ENCODE data around the gene SUPT5H. TPM values are rescaled to one million over a fixed set of nuclear protein-coding genes. Genes with fewer than 3 reads are reported as not detected.
"Not testable (repeated sequence)": the region's sequence is repeated elsewhere in the genome, so short reads cannot be mapped to it uniquely, and the experiment has no call there.

Gene SUPT5H
- total RNA-seq, 1 donor from 2014 or later = 126 TPM

DNA sequence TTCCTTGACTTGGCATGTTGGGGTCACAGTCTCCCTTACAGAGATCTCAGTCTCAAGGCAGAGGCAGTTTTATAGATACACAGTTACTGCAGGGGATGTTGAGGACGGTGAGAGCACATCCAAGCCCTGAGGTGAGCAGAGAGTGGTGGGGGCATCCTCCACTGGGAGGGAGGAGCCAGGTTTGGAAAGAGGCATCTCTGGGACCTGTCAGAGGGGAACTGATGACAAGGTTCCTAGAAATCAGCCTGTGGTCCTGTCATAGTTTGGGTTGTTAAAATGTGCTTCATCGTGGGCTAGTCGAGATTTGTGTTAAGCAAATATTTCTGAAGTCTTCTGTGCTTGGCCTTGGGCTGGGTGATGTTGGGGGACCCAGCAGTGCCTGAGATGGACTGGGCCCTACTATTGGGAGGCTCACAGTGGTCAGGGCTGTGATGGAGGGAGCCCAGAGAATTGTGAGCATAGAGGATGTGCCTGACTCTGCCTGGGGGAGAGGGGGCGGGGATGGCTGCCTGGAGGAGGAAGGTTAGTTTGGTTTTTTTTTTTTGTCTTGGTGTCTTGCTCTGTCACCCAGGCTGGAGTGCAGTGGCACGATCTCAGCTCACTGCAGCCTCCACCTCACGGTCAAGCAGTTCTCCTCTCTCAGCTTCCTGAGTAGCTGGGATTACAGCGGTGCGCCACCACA is 3.9 kb downstream of the SUPT5H start:
- H3K4me3 ChIP-seq (ENCODE audit: low read depth, low read length) = no peak overlapping the region
- DNase-seq (ENCODE audit: low read depth) = no peak

DNA sequence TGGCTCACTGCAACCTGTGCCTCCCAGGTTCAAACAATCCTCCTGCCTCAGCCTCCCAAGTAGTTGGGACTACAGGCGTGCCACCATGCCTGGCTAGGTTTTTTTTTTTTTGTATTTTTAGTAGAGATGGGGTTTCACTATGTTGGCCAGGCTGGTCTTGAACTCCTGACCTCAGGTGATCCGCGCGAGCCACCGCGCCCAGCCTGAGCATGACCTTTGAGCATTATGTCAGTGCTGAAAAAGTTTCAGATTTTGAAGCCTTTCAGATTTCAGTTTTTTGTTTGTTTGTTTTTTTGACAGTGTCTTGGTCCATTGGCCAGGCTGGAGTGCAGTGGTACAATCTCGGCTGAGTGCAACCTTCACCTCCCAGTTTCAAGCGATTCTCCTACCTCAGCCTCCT is 5.9 kb downstream of the SUPT5H start:
- H3K4me3 ChIP-seq (ENCODE audit: low read depth, low read length); DNase-seq (ENCODE audit: low read depth): not testable (repeated sequence)

More for the DNA sequence above, 3.9 kb downstream of the SUPT5H start:
- TF ChIP-seq, protein P1, sequence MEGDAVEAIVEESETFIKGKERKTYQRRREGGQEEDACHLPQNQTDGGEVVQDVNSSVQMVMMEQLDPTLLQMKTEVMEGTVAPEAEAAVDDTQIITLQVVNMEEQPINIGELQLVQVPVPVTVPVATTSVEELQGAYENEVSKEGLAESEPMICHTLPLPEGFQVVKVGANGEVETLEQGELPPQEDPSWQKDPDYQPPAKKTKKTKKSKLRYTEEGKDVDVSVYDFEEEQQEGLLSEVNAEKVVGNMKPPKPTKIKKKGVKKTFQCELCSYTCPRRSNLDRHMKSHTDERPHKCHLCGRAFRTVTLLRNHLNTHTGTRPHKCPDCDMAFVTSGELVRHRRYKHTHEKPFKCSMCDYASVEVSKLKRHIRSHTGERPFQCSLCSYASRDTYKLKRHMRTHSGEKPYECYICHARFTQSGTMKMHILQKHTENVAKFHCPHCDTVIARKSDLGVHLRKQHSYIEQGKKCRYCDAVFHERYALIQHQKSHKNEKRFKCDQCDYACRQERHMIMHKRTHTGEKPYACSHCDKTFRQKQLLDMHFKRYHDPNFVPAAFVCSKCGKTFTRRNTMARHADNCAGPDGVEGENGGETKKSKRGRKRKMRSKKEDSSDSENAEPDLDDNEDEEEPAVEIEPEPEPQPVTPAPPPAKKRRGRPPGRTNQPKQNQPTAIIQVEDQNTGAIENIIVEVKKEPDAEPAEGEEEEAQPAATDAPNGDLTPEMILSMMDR (conservative IDR thresholded peaks at IDR 0.05; ENCODE audit: low read depth, low read length) = no peak

DNA sequence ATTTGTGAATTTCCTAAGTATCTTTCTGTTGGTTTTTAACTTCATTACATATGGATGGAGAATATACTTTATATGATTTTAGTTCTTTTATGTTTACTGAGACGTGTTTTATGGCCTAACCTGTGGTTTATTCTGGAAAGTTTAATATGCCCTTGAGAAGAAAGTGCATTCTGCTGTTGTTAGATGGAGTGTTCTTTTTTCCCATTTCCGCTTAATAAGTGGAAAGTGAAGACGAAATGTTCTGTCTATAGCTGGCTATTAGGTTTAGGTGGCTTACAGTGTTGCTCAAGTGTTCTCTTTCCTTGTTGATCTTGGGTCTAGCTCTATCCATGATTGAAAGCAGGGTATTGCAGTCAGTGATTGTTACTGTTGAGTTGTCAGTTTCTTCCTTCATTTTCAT is 18.0 kb downstream of the SUPT5H start:
- TF ChIP-seq, protein P1 (conservative IDR thresholded peaks at IDR 0.05; ENCODE audit: low read depth, low read length) = no peak
- no peak for DNase-seq (ENCODE audit: low read depth)
- no peak overlapping the region for H3K4me3 ChIP-seq (ENCODE audit: low read depth, low read length)

DNA sequence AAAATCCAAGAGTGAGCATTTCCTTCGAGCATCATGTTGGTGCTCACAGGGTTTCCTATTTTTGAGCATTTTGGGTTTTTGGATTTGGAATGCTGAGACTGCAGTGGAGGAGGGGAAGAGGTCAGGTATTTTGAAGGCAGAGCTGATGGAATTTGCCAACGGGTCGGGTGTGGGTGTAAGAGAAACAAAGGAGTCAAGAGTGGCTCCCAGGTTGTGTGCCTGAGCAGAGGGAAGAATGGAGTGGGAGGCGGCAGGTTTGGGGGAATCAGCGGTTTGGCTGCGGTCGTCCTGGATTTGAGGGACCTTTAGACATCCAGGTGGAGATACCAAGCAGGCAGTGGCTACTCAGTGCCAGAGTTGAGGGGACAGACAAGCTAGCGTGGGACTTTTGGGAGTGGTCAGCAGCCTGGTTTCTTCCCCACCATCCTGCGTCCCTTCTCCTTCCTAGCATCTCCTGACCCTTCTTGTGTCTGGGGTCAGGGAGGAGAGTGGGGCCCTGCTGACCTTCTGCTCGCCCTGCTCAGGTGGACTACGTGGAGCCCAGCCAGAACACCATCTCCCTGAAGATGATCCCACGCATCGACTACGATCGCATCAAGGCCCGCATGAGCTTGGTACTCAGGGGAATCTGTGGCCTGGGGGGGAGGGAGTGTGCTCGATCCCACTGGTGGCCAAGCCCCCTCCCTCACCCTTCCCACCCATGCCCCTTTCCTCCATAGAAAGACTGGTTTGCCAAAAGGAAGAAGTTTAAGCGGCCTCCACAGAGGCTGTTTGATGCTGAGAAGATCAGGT is 20.8 kb downstream of the SUPT5H start:
- TF ChIP-seq, protein P1 (conservative IDR thresholded peaks at IDR 0.05; ENCODE audit: low read depth, low read length) = no peak
- DNase-seq (ENCODE audit: low read depth) = no peak
- H3K4me3 ChIP-seq (ENCODE audit: low read depth, low read length) = no peak overlapping the region

GRCh38 chr19:39467941-39468340 is 22.6 kb downstream of the SUPT5H start:
- TF ChIP-seq, protein P1 (conservative IDR thresholded peaks at IDR 0.05; ENCODE audit: low read depth, low read length) = no peak
- no peak overlapping the region for H3K4me3 ChIP-seq (ENCODE audit: low read depth, low read length)
- no peak for DNase-seq (ENCODE audit: low read depth)

DNA sequence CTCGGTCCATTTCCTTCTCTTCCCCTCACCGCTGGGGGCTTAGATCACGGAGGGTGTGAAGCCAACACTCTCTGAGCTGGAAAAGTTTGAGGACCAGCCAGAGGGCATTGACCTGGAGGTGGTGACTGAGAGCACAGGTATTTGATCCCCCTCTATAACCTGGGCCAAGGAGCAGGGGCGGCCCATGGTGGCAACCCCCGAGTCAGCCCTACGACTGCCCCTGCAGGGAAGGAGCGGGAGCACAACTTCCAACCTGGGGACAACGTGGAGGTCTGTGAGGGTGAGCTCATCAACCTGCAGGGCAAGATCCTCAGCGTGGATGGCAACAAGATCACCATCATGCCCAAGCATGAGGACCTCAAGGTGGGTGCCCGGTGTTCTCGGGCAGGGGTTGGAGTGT is 23.7 kb downstream of the SUPT5H start:
- TF ChIP-seq, protein P1 (conservative IDR thresholded peaks at IDR 0.05; ENCODE audit: low read depth, low read length) = no peak
- no peak overlapping the region for H3K4me3 ChIP-seq (ENCODE audit: low read depth, low read length)
- DNase-seq (ENCODE audit: low read depth) = no peak

- no peak overlapping the region for H3K4me3 ChIP-seq (ENCODE audit: low read depth, low read length)
- DNase-seq (ENCODE audit: low read depth) = no peak
- TF ChIP-seq, protein P1 (conservative IDR thresholded peaks at IDR 0.05; ENCODE audit: low read depth, low read length) = no peak
These were observed 24.2 kb downstream of the SUPT5H start for GRCh38 chr19:39469567-39469966.
